ENCODE data around the gene CD59.
A peak's percentile ranks its signal among the peaks of the same experiment; 100 is the strongest.

Gene CD59, protein sequence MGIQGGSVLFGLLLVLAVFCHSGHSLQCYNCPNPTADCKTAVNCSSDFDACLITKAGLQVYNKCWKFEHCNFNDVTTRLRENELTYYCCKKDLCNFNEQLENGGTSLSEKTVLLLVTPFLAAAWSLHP

GRCh38 chr11:33736148-33736812 is at the start of gene CD59:
Gene CD59, minus strand, starts transcription at chr11:33736423. Its CDS starts 13,978 bp downstream, at chr11:33722445.
- peak; percentile 92 for DNase-seq

- DNase-seq = no peak
These were observed 49.4 kb upstream of the CD59 start for GRCh38 chr11:33785609-33786008.

DNA sequence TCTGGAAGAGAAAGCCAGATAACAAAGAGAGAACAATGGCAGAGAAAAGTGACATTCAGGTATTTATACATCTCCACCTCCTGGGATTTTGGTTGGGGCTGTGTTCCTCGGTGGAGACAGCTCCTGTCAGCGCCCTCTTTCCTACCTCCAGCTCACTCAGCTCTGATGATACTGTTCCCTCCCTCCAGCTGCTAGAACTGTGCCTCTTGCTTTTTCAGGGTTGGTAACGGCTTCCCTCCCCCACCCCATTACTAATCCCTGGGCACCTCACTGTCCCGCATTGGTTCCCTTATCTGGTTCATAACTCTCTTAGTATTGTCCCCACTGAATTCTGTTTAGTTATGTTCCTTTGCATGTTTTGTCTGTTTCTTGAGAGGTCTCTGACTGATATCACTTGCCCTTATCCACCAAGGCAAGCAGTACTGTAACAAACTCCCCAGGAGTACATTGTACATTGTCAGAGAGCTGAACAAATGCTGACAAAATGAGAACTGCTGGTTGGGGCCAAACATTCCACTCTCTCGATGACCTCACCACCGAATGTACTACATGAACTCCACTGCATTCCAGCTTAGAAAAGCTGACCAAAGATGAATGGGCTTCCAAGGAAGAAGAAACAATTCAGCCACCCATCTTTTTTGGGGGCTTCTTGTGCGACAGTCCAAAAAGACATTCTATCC is 43.8 kb upstream of the CD59 start:
- no peak for DNase-seq

- DNase-seq = no peak
These were observed 42.5 kb upstream of the CD59 start for GRCh38 chr11:33778675-33779074.

DNA sequence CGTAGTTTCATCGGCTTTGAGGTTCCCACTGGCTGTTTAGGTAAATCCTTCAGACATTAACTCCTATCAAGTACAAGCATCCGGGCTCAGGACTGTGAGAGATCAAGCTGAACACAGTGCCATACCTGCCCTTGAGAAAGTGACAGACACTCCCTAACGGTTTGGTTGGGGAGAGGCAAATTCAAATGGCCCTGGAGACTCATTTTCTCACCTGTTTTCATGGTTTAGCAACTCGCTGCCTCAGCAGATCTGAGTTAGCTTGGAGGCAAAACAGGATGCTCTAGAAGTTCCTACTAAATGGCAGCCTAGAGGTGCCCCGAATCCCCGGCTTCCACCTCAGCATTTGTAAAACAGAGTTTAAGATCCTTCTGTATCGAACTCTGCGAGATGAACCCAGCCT is 41.7 kb upstream of the CD59 start:
- no peak for DNase-seq

- DNase-seq = no peak
These were observed 39.7 kb upstream of the CD59 start for GRCh38 chr11:33775832-33776470.

DNA sequence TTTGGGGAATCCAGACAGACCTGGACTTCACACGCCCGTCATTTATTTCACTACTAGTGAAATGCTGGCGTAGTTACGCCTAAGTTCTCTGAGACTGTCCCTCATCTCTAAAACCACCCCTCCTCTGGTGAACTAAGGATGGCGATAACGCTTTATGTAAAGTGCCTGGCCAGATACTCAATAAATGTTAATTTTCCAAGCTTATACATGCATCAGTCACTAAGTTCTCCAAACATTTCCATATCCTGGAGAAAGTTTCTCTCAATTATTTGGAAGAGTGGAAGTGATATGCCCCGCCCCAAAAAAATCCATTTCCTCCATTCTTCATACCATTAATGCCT is 39.2 kb upstream of the CD59 start:
- no peak for DNase-seq

DNA sequence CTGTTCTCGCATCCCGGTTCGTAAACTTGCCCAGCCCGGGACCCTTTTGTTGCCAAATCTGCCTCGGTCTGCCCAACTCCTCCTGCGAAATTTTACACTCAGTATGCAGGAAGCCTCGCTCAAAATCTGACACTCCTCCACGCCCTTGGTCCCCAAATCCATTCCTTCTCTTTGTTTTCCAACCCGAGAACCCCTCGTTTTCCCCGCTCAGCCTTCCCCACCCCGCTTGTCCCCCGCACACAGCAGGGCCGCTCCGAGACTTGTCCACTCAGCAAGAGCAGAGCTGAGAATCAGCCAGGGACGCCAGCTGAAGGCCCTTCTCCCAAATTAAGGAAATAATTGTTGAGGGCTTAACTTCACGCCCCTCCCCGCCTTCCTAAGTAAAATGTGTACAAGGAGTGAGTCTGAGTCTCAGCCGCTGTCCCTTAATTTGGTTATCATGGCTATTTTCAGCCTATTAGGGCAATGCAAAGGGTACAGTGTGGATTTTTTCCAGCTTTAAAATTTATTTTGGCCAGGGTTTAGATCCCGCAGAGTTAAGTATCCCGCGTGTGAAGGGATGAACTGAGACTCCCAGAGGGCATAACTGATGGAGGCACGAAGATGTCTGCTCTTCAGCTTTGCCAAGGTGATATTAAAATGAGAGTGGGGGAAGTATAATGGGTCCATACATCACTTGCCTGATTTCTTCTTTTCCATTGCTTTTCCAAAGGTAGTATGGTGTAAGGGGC is 38.7 kb upstream of the CD59 start:
- DNase-seq = no peak

DNA sequence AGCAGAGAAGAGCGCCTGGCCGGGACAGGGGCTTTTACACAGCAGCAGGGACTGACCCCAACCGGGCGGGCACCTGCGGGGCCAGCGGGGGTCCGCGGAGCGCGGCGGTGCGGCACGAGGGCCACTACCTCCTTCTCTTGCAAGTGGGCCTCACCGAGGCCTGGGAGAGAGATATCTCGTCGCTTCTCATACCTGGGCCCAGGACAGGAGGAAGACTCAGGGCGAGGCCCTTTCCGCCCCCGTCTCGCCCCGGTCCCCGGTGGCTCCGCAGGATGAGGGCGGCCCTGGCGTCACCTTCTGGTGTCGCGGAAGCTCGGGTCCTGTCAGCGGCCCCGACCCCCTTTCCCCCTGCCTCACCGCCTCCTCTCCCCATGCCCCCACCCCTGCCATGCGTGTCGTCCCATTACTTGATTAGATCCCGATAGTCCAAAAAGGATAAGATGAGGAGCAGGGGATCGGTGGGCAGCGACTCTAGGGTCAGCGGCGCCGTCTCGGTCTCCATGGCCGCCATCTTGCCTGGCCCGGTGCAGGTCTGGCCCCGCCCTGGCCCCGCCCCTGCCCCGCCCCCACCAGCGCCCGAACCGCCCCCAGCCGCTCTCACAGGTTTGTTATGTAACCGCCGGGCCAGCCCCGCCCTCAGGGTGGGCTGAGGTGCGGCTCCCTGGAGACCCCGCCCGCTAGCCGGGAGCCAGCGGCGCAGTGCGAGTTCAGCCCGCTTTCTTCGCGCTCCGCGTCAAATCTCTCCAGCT is 37.9 kb upstream of the CD59 start, which contains the start of gene FBXO3:
Gene FBXO3, minus strand, starts transcription at position 534 of the 749 bp plus-strand sequence. Its CDS starts 23 bp downstream, at position 511.
- peak; percentile 79 for DNase-seq

GRCh38 chr11:33773404-33773986 is 37.3 kb upstream of the CD59 start:
- peak; percentile 6 for DNase-seq

- no peak for DNase-seq
These were observed 36.6 kb upstream of the CD59 start for GRCh38 chr11:33772870-33773269.

- no peak for DNase-seq
These were observed 36.1 kb upstream of the CD59 start for GRCh38 chr11:33772300-33772699.

DNA sequence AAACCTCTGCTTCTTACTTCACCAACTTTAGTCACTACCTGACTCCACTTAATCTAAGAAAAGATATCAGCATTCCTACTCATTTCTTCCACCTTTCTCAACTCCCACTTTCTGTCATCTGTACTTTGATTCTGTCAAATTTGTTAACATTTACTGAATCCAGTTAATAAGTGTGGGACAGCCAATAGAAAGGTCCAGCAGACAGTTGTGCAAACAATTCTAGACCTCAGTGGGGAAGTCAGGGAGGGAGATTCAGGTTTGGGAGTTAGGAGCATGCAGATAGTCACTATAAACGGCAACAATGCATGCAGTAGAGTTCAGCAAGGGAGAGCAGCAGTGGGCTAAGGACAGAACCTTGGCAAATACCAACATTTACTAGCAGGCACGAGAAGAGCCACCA is 34.0 kb upstream of the CD59 start:
- DNase-seq = no peak

DNA sequence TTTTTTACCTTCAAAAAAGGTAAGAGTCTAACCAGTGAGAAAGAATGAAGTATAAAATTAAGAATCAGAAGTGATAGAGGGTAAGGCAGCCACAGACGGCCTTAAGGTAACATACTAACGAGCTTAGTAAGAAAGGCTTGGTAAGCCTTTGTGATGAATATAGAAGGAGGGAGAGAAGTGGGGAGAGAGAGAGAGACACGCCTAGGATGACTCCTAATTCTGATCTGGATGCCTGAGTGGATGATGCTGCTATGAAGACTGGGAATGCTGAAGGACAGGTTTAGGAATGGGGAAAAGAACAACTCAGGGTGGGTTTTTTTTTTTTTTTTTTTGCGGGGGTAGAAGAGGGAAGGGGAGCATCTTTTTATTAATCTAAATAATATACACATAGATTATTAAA is 33.3 kb upstream of the CD59 start:
- no peak for DNase-seq

- DNase-seq = no peak
These were observed 31.4 kb upstream of the CD59 start for GRCh38 chr11:33767624-33768023.

- DNase-seq = no peak
These were observed 29.9 kb upstream of the CD59 start for GRCh38 chr11:33766085-33766484.

GRCh38 chr11:33761471-33761870 is 25.2 kb upstream of the CD59 start:
- no peak for DNase-seq

- DNase-seq = no peak
These were observed 17.2 kb upstream of the CD59 start for GRCh38 chr11:33753304-33753967.

- DNase-seq = no peak
These were observed 15.7 kb upstream of the CD59 start for GRCh38 chr11:33751878-33752277.

DNA sequence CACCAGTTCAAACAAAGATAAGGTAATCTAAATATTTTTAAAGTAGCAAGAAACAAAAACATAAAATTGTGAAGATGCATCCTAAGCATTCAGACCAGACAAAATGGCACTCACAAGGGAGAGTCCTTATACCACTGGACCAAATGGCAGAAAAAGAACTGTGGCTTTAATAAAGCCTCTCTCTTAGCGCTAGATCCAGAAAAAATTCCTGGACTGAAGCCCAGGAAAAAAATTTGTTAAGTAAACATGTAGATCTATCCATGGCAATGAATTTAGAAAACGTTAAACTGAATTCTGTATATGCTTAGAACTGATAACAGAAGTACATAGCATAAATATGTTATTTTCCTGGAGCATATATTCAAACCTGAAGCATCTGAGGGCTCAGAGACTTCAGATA is 11.8 kb upstream of the CD59 start:
- DNase-seq = no peak

GRCh38 chr11:33743291-33743690 is 7.1 kb upstream of the CD59 start:
- no peak for DNase-seq
